AG04449 (cell line): ENCODE results near the gene HDAC6.

Experiments used
- CTCF ChIA-PET: fragments of 350-600 bp; formaldehyde crosslinking; extraction: SDS; loops from one replicate; lab custom pipeline; 2021; ENCODE audit warnings: antibody characterized with exemption; lab: Yijun Ruan, JAX
- POLR2A ChIA-PET: fragments of 400-600, 350-600 bp; formaldehyde crosslinking; extraction: SDS; loops from one replicate; lab custom pipeline; 2020; ENCODE audit warnings: antibody characterized with exemption, inconsistent platforms; lab: Yijun Ruan, JAX
- DNase-seq: peaks from one replicate; pipeline ENCODE4 v3.0.0-alpha.2; 2010; ENCODE audit warnings: low read depth, low spot score
- H3K4me3 ChIP-seq: 2 replicates; pipeline ENCODE4 v1.5.1; 2011; ENCODE audit warnings: low read depth, mild to moderate bottlenecking, control low read depth, low read length
- TF ChIP-seq, protein P1 (sequence below): IDR thresholded peaks from one replicate; pipeline ENCODE4 v1.5.1; 2011; ENCODE audit warnings: mild to moderate bottlenecking, moderate library complexity, low read length, control low read depth, inconsistent platforms; ENCODE audit not compliant: insufficient read depth; ENCODE audit errors: missing control alignments

Gene HDAC6

DNA sequence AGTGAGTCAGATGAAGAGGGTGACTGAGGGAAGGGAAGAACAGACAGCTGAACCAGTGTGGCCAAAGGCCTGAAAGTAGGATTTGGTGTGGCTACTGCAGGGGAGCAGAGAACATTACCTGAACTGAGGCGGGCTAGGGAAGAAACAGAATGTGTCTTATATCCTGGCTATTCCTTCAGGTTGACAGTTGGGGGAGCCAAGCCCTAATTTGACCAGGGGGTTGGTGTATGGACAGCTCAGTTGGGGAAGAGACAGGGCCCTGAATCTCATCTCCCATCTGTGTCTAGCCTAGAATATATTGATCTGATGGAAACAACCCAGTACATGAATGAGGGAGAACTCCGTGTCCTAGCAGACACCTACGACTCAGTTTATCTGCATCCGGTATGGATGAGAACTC is 4.2 kb downstream of the HDAC6 start:
- no peak overlapping the region for H3K4me3 ChIP-seq
- DNase-seq = no peak
- CTCF ChIA-PET = no interaction called here
- POLR2A ChIA-PET = no interaction called here
- TF ChIP-seq, protein P1, sequence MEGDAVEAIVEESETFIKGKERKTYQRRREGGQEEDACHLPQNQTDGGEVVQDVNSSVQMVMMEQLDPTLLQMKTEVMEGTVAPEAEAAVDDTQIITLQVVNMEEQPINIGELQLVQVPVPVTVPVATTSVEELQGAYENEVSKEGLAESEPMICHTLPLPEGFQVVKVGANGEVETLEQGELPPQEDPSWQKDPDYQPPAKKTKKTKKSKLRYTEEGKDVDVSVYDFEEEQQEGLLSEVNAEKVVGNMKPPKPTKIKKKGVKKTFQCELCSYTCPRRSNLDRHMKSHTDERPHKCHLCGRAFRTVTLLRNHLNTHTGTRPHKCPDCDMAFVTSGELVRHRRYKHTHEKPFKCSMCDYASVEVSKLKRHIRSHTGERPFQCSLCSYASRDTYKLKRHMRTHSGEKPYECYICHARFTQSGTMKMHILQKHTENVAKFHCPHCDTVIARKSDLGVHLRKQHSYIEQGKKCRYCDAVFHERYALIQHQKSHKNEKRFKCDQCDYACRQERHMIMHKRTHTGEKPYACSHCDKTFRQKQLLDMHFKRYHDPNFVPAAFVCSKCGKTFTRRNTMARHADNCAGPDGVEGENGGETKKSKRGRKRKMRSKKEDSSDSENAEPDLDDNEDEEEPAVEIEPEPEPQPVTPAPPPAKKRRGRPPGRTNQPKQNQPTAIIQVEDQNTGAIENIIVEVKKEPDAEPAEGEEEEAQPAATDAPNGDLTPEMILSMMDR = no peak

DNA sequence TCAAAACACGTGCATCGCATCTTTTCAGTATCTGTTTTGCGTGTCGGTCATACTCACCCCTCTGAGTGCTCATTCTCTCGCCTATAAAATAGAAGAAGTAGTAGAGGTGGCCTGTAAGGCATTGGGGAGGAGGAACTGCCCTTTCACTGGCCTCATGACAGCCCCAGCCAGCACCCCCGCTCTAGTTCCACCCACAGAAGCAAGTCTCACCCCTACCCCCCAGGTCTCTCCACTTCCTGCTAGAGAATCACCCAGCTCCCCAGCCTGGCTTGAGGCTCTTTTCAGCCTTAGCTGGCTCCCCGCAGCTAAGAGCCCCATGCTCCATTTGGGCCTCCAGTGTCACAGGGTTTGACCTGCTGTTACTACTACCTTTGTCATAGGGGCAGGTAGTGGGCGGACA is 11.8 kb downstream of the HDAC6 start:
- CTCF ChIA-PET = no interaction called here
- TF ChIP-seq, protein P1 = no peak
- H3K4me3 ChIP-seq = no peak overlapping the region
- DNase-seq = no peak
- POLR2A ChIA-PET = no interaction called here

DNA sequence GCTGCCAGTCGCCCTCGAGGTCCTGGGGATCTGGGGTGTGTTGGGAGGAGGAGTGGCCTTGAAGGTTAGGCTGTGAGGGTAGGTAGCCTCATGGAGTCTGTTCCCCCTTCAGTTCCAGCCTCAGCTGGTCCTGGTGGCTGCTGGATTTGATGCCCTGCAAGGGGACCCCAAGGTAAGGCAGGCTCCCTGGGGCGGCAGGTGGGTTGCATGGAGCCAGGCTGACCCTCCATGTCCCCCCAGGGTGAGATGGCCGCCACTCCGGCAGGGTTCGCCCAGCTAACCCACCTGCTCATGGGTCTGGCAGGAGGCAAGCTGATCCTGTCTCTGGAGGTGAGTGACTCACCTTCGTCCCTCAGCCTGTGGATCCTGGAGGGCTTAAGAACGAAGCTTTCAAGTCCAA is 12.9 kb downstream of the HDAC6 start:
- no peak for DNase-seq
- ChIA-PET POLR2A (no interaction called here), CTCF (no interaction called here)
- no peak overlapping the region for H3K4me3 ChIP-seq
- TF ChIP-seq, protein P1 = no peak

DNA sequence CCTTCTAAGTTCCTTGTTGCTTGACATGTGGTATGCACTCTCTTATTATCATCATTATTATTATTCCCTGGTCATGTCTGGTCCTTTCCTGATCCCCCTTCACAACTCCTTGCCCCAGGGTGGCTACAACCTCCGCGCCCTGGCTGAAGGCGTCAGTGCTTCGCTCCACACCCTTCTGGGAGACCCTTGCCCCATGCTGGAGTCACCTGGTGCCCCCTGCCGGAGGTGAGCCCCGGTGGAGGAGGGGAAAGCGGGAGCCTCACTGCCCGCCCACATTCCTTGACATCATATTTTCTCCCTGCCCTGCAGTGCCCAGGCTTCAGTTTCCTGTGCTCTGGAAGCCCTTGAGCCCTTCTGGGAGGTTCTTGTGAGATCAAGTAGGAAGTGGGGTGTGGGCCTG is 13.4 kb downstream of the HDAC6 start:
- TF ChIP-seq, protein P1 = no peak
- DNase-seq = no peak
- CTCF ChIA-PET = no interaction called here
- H3K4me3 ChIP-seq = no peak overlapping the region
- POLR2A ChIA-PET = no interaction called here

DNA sequence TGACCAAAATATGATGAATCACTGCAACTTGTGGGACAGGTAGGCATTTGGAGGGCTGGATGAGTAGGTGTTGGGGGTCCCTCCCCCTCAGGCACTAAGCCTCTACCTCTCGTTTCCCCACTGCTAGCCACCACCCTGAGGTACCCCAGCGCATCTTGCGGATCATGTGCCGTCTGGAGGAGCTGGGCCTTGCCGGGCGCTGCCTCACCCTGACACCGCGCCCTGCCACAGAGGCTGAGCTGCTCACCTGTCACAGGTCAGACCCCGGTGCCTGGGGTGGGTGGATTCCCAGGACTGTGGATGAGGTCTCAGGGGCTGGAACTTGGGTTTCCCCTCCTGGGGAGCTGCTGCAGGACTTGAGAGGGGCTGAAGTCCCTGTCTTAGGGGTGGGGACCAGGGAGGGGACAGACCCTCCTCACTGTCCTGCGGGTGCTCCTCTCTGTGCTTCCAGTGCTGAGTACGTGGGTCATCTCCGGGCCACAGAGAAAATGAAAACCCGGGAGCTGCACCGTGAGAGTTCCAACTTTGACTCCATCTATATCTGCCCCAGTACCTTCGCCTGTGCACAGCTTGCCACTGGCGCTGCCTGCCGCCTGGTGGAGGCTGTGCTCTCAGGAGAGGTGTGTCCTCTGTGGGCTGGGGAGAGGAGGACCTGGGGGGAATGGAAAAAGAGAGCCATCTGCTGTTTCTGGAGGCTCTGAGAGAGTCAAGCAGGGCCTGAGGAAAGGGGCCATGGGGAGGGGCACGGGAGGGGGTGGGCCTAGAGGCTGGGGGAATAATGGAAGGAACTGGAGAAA is 14.3 kb downstream of the HDAC6 start:
- H3K4me3 ChIP-seq = no peak overlapping the region
- no peak for DNase-seq
- ChIA-PET POLR2A (no interaction called here), CTCF (no interaction called here)
- TF ChIP-seq, protein P1 = no peak

DNA sequence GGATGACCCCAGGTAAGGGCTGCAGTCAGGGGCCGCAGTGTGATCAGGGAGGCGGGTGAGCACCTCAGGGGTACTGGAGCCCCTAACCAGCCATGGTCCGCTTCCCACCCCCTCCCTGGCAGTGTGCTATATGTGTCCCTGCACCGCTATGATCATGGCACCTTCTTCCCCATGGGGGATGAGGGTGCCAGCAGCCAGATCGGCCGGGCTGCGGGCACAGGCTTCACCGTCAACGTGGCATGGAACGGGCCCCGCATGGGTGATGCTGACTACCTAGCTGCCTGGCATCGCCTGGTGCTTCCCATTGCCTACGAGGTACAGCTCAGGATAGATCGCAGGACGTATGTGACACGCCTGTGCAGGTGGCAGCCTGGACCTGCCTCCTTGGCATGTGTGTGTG is 16.2 kb downstream of the HDAC6 start:
- no peak overlapping the region for H3K4me3 ChIP-seq
- POLR2A ChIA-PET = no interaction called here
- TF ChIP-seq, protein P1 = no peak
- no peak for DNase-seq
- CTCF ChIA-PET = no interaction called here
